K562 (cell line): ENCODE measurements around the gene VPS11. TPM values are rescaled to one million over a fixed set of nuclear protein-coding genes. Genes with fewer than 3 reads are reported as not detected.

Source experiments
- BMI1 ChIP-seq: fragments of 150-350 bp; IDR thresholded peaks from 2 replicates; pipeline ENCODE4 v1.6.1; 2014; ENCODE audit warnings: low read length
- CBX3 ChIP-seq, 2 experiments: IDR thresholded peaks; 1 replicate in 1 of 2; 2 replicates in 1 of 2; pipeline ENCODE4 v1.6.1; 2012; ENCODE audit warnings: inconsistent platforms in 2 of 2, low read length in 2 of 2, borderline replicate concordance in 1 of 2, control low read depth in 1 of 2
- CCAR2 ChIP-seq: fragments of 200-400 bp; formaldehyde crosslinking; IDR thresholded peaks from 2 replicates; pipeline ENCODE4 v1.6.1; 2017; ENCODE audit warnings: mild to moderate bottlenecking, low read depth, low read length
- ILK ChIP-seq: fragments of 450-650 bp; IDR thresholded peaks from 2 replicates; pipeline ENCODE4 v1.6.1; 2016; ENCODE audit warnings: missing genetic modification characterization, low read depth, mild to moderate bottlenecking, missing compliant biosample characterization, moderate library complexity, borderline replicate concordance
- KHSRP ChIP-seq: fragments of 450-650 bp; IDR thresholded peaks from 2 replicates; pipeline ENCODE4 v1.6.1; 2017
- MXD1 ChIP-seq: fragments of 250-450 bp; sonication (Bioruptor Pico); IDR thresholded peaks from 2 replicates; pipeline ENCODE4 v1.8.0; 2021; ENCODE audit warnings: borderline replicate concordance, mild to moderate bottlenecking, moderate library complexity; ENCODE audit not compliant: poor library complexity, severe bottlenecking
- MYBL2 ChIP-seq, 2 experiments: fragments of 450-650 bp in 1 of 2; sonication (generic) in 1 of 2; formaldehyde crosslinking in 1 of 2; IDR thresholded peaks; 2 replicates each; pipeline versions ENCODE4 v1.6.1 to v1.8.1; 2017 to 2022; ENCODE audit warnings: borderline replicate concordance in 1 of 2, inconsistent platforms in 1 of 2, low read depth in 1 of 2, mild to moderate bottlenecking in 1 of 2, missing genetic modification reagents in 1 of 2, moderate library complexity in 1 of 2
- NCOA4 ChIP-seq: fragments of 450-650 bp; IDR thresholded peaks from 2 replicates; pipeline ENCODE4 v1.6.1; 2018; ENCODE audit warnings: mild to moderate bottlenecking; ENCODE audit not compliant: partially characterized antibody
- NFXL1 ChIP-seq: fragments of 450-650 bp; formaldehyde crosslinking; IDR thresholded peaks from 2 replicates; pipeline ENCODE4 v1.4.0; 2021; ENCODE audit warnings: mild to moderate bottlenecking
- NR2C1 ChIP-seq, 2 experiments: fragments of 450-650 bp; IDR thresholded peaks; 2 replicates each; pipeline ENCODE4 v1.6.1; 2017; ENCODE audit warnings: mild to moderate bottlenecking in 2 of 2, antibody characterized with exemption in 1 of 2, inconsistent platforms in 1 of 2, missing compliant biosample characterization in 1 of 2, missing genetic modification characterization in 1 of 2
- RBFOX2 ChIP-seq: fragments of 200-400 bp; formaldehyde crosslinking; IDR thresholded peaks from 2 replicates; pipeline ENCODE4 v1.6.1; 2017; ENCODE audit warnings: low read depth, mild to moderate bottlenecking, low read length, moderate library complexity
- TBP ChIP-seq: optimal IDR thresholded peaks from 2 replicates; pipeline ENCODE3; 2011; ENCODE audit warnings: low read depth, low read length, improper control_type of control experiment
- TEAD4 ChIP-seq, 2 experiments: sonication (generic) in 1 of 2; formaldehyde crosslinking in 1 of 2; IDR thresholded peaks; 2 replicates each; pipeline versions ENCODE4 v1.6.1 to v1.8.0; 2012 to 2022; ENCODE audit warnings: borderline replicate concordance in 1 of 2, inconsistent platforms in 1 of 2, low read length in 1 of 2, mild to moderate bottlenecking in 1 of 2, missing genetic modification reagents in 1 of 2
- TGIF2 ChIP-seq: sonication (generic); formaldehyde crosslinking; IDR thresholded peaks from 2 replicates; pipeline ENCODE4 v1.8.1; 2022; ENCODE audit warnings: mild to moderate bottlenecking, missing genetic modification reagents, moderate library complexity
- U2AF1 ChIP-seq: fragments of 200-400 bp; formaldehyde crosslinking; optimal IDR thresholded peaks from 2 replicates; pipeline ENCODE3; 2017; ENCODE audit warnings: mild to moderate bottlenecking, low read depth, low read length, moderate library complexity
- XRCC4 ChIP-seq: IDR thresholded peaks from one replicate; pipeline ENCODE4 v1.6.1; 2011; ENCODE audit not compliant: insufficient read depth, insufficient read length; ENCODE audit errors: extremely low read depth
- ZNF583 ChIP-seq: fragments of 250-450 bp; sonication (Bioruptor Pico); IDR thresholded peaks from 2 replicates; pipeline ENCODE4 v1.4.0; 2020
- ZNF695 ChIP-seq: fragments of 450-650 bp; formaldehyde crosslinking; IDR thresholded peaks from 2 replicates; pipeline ENCODE4 v1.4.0; 2020; ENCODE audit warnings: mild to moderate bottlenecking, moderate library complexity
- polyA plus RNA-seq, 8 experiments: library from polyadenylated mRNA; depleted of rRNA in 4 of 8; stranded (reverse) in 5 of 8; unstranded in 3 of 8; fragments of >200 nt; fragmentation: Nextera tagmentation in 2 of 8; fragmentation: Illumina TruSeq in 1 of 8; extraction: Ambion mirVana in 2 of 8; extraction: Trizol in 1 of 8; gene quantifications; 2 replicates each; pipeline versions ENCODE4 v1.2.1 to v1.2.3, GENCODE V29; 2011 to 2014; ENCODE audit warnings: inconsistent platforms in 1 of 8, missing spikeins in 1 of 8
- total RNA-seq, 7 experiments: library from RNA; depleted of rRNA in 6 of 7; stranded (reverse); fragments of >200 nt in 6 of 7; fragmentation: Illumina TruSeq in 2 of 7; extraction: Trizol in 2 of 7; gene quantifications; 2 replicates each; pipeline versions ENCODE4 v1.2.1 to v1.2.3, GENCODE V29; 2011 to 2021; ENCODE audit warnings: low replicate concordance in 1 of 7
- TF ChIP-seq, protein P1 (sequence below): fragments of 250-450 bp; sonication (Bioruptor Pico); IDR thresholded peaks from 2 replicates; pipeline ENCODE4 v1.5.1; 2021; ENCODE audit warnings: mild to moderate bottlenecking
- TF ChIP-seq, protein P2 (sequence below): sonication (generic); formaldehyde crosslinking; IDR thresholded peaks from 2 replicates; pipeline ENCODE4 v1.8.0; 2022; ENCODE audit warnings: missing genetic modification reagents, mild to moderate bottlenecking, borderline replicate concordance

The VPS11 gene
- total and polyA plus RNA-seq, 9 of the 15 experiments (the other 6 are each of a cell fraction or from before 2014, with no cell fraction given), result 14.1 to 35.5 (median 27.5) TPM

DNA sequence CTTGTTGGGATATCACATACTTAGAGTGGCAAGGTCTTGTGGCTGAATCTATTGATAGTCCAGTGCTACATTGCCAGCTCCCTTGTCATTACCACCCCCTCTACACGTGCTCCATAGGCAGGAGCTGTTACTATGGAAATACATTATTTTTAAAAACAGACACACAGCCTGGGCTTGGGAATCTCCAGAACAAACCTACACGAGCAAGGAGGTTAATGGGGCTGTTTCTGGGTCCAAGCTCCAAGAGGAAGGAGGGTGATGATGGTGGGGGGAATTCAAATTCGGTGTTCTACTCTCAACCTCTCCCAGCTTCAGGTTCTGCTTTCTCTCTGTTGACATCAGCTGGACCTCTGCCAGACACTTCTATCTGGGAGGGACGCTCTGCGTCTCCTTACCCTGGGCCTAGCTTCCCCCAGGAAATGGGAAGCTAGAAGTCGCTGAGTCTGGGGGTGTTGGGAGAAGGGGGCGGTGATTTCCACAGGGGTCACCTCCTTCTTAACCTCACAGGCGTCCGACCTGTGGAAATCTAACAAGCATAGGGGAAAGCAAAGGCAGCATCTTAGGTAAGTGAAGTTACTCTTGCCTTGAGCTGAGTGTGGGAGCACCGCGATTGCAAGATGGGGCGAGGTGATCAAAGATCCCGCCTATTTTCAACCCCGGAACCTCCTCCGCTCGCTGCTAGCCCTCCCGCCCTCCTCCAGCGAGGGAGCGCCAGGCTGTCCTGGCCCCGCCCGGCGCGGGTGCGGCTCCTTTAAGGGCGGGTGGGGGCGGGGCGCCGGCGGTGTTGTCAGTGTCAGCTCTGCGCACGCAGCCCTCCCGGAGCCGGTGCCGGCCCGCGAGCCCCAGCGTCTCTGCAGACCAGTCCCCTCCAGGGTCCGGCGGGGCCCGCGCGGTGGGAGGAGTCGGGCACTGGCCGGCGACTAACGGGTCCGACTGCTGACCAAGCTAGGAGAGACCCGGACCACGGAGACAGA lies 39.2 kb downstream of the VPS11 start, which contains the start of gene C2CD2L (continued):
- TF ChIP-seq MYBL2 (IDR thresholded peaks at IDR 0.05; ENCODE audit: low read depth) (no peak), MYBL2 (CRISPR knock-in tag; IDR thresholded peaks at IDR 0.05; ENCODE audit: borderline replicate concordance) (no peak), TBP (peak; percentile 79), ILK (no peak), TGIF2 (CRISPR knock-in tag) (no peak), U2AF1 (no peak), BMI1 (no peak), RBFOX2 (peak; percentile 85), KHSRP (no peak), NFXL1 (CRISPR knock-in tag) (no peak), NR2C1 (IDR thresholded peaks at IDR 0.05) (no peak), NR2C1 (tag; IDR thresholded peaks at IDR 0.05) (no peak), TEAD4 (IDR thresholded peaks at IDR 0.05; ENCODE audit: low read length) (peak; percentile 55; the same call in 1 of the 2 replicates), TEAD4 (CRISPR knock-in tag; IDR thresholded peaks at IDR 0.05; ENCODE audit: borderline replicate concordance) (no peak), CBX3 (IDR thresholded peaks at IDR 0.05; ENCODE audit: borderline replicate concordance in 1 of 2, low read length in 2 of 2) (no peak; a peak in 1 of 3 replicates), XRCC4 (no peak), MXD1 (CRISPR knock-in tag) (no peak), ZNF583 (CRISPR knock-in tag) (no peak), NCOA4 (no peak), CCAR2 (no peak), ZNF695 (CRISPR knock-in tag) (no peak)
- TF ChIP-seq, protein P1, sequence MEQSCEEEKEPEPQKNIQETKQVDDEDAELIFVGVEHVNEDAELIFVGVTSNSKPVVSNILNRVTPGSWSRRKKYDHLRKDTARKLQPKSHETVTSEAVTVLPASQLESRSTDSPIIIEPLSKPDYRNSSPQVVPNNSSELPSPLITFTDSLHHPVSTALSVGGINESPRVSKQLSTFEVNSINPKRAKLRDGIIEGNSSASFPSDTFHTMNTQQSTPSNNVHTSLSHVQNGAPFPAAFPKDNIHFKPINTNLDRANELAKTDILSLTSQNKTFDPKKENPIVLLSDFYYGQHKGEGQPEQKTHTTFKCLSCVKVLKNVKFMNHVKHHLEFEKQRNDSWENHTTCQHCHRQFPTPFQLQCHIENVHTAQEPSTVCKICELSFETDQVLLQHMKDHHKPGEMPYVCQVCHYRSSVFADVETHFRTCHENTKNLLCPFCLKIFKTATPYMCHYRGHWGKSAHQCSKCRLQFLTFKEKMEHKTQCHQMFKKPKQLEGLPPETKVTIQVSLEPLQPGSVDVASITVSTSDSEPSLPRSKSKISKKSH (CRISPR knock-in tag), result no peak
- TF ChIP-seq, protein P2, sequence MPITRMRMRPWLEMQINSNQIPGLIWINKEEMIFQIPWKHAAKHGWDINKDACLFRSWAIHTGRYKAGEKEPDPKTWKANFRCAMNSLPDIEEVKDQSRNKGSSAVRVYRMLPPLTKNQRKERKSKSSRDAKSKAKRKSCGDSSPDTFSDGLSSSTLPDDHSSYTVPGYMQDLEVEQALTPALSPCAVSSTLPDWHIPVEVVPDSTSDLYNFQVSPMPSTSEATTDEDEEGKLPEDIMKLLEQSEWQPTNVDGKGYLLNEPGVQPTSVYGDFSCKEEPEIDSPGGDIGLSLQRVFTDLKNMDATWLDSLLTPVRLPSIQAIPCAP (CRISPR knock-in tag), result no peak
